C4-2B (cell line): ENCODE results near the gene ANKMY1.

ENCODE experiments used
- H3K27ac ChIP-seq: fragments of 450-650 bp; 2 replicates; pipeline ENCODE4 v1.5.1; 2017
- ZFX ChIP-seq: fragments of 450-650 bp; IDR thresholded peaks from 2 replicates; pipeline ENCODE4 v1.6.1; 2017
- TF ChIP-seq, protein P1 (sequence below): fragments of 450-650 bp; conservative IDR thresholded peaks from 2 replicates; pipeline ENCODE4 v1.5.1; 2017; ENCODE audit warnings: mild to moderate bottlenecking

ANKMY1 gene

DNA sequence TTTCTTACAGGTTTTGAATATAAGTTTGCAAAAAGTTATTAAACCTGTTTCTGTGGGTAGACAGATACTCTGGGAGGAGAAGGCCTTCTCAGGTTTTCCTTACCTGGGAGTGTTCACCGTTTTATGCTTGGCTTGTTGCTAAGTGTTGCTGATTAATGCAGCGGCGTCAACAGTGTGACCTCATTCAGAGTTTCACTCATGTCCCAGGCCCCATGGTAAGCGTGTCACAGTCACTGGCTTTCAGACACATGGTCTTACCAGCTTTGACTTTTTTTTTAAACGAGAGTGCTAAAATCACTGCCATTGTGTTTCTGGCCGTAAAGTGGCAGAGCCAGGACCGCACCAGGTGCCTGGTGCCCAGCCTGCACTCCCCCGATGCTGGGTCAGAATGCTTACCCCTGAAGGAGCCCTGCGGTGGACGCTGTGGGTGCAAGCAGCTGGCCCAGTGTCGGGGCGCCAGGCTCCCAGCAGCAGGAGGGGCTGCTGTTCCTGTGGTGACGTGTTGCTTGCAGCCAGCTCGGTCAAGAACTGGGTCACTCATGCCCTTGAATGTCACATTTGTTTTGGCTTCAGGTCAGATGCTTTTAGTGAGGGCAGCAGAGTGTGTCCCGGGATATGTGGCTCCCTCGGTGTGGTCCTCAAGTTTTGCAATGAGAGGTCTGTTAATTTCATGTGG is 32.2 kb upstream of the ANKMY1 start:
- no peak overlapping the region for H3K27ac ChIP-seq
- TF ChIP-seq, protein P1, sequence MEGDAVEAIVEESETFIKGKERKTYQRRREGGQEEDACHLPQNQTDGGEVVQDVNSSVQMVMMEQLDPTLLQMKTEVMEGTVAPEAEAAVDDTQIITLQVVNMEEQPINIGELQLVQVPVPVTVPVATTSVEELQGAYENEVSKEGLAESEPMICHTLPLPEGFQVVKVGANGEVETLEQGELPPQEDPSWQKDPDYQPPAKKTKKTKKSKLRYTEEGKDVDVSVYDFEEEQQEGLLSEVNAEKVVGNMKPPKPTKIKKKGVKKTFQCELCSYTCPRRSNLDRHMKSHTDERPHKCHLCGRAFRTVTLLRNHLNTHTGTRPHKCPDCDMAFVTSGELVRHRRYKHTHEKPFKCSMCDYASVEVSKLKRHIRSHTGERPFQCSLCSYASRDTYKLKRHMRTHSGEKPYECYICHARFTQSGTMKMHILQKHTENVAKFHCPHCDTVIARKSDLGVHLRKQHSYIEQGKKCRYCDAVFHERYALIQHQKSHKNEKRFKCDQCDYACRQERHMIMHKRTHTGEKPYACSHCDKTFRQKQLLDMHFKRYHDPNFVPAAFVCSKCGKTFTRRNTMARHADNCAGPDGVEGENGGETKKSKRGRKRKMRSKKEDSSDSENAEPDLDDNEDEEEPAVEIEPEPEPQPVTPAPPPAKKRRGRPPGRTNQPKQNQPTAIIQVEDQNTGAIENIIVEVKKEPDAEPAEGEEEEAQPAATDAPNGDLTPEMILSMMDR = no peak
- TF ChIP-seq ZFX = no peak

- TF ChIP-seq, protein P1 = no peak
- no peak for TF ChIP-seq ZFX
- no peak overlapping the region for H3K27ac ChIP-seq
Measured at GRCh38 chr2:240589375-240589774, 31.6 kb upstream of the ANKMY1 start.

DNA sequence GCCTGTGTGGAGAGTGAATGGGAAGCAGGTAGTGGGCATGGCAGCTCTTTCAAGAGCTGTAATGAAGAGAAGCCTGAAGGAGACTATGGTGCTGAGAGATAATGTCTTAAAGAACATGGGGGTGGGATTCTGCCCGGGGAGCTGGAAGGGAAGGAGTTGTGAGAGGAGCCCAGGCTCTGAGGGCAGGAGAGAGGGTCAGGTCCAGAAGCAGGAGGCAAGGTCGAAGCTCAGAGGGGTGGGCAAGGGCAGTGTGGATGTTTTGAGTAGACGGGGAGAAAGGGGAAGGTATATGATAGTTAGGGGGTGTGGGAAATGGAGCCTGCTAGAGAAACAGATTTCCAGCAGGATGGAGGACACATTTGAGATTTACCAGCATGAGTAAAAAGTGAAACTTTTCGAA is 30.9 kb upstream of the ANKMY1 start:
- TF ChIP-seq, protein P1 = no peak
- TF ChIP-seq ZFX = no peak
- no peak overlapping the region for H3K27ac ChIP-seq

- no peak overlapping the region; the same call in 1 of the 2 replicates for H3K27ac ChIP-seq
Measured at GRCh38 chr2:240588006-240588655, 30.3 kb upstream of the ANKMY1 start.

GRCh38 chr2:240586919-240587800 is 29.4 kb upstream of the ANKMY1 start:
- TF ChIP-seq, protein P1 = no peak
- no peak for TF ChIP-seq ZFX
- peak overlapping the region; percentile 87 for H3K27ac ChIP-seq

More at GRCh38 chr2:240588006-240588655, 30.3 kb upstream of the ANKMY1 start:
- no peak for TF ChIP-seq ZFX
- TF ChIP-seq, protein P1 = no peak

GRCh38 chr2:240586198-240586918 is 28.6 kb upstream of the ANKMY1 start, which contains the start of gene CAPN10:
TSS of gene CAPN10 (plus strand) at chr2:240586734. CDS start at chr2:240586912, 178 bp downstream.
- TF ChIP-seq ZFX = peak; percentile 59
- TF ChIP-seq, protein P1 = no peak
- H3K27ac ChIP-seq = peak within 1 kb of the TSS; percentile 87
